Activated CD8-positive, alpha-beta T cell treated with anti-CD3 and anti-CD28 coated beads for 36 hours (primary cell): ENCODE results near the gene POLD4. TPM values are rescaled to one million over a fixed set of nuclear protein-coding genes. Genes with fewer than 3 reads are reported as not detected.
"Not testable (repeated sequence)": the region's sequence is repeated elsewhere in the genome, so short reads cannot be mapped to it uniquely, and the experiment has no call there.

ENCODE experiments used
- ATAC-seq: fragments of 200-7000 bp; cut with Tn5 transposase; one replicate; pipeline ENCODE4 v1.10.0; 2021; ENCODE audit warnings: mild to moderate bottlenecking, moderate library complexity
- CTCF ChIA-PET: fragments of 350-600 bp; sonication (Branson Sonifier 250); formaldehyde crosslinking; loops from one replicate; lab custom pipeline; 2021; ENCODE audit warnings: antibody characterized with exemption; lab: Charles Lee
- POLR2A ChIA-PET: fragments of 350-600 bp; sonication (Branson Sonifier 250); formaldehyde crosslinking; loops from one replicate; lab custom pipeline; 2021; ENCODE audit warnings: antibody characterized with exemption; lab: Charles Lee
- DNase-seq: peaks from one replicate; pipeline ENCODE4 v3.0.0-alpha.2; 2020
- H3K27ac Mint-ChIP-seq: one replicate; pipeline ENCODE4 v1.8.0; 2021; ENCODE audit warnings: mild to moderate bottlenecking, mixed read lengths
- H3K27me3 Mint-ChIP-seq: one replicate; pipeline ENCODE4 v1.8.0; 2021; ENCODE audit warnings: mixed read lengths
- H3K36me3 Mint-ChIP-seq: one replicate; pipeline ENCODE4 v1.8.0; 2021; ENCODE audit warnings: low read depth, mixed read lengths
- H3K4me1 Mint-ChIP-seq: one replicate; pipeline ENCODE4 v1.8.0; 2021; ENCODE audit warnings: low read depth, mixed read lengths
- H3K4me3 Mint-ChIP-seq: one replicate; pipeline ENCODE4 v1.8.0; 2021; ENCODE audit warnings: mild to moderate bottlenecking, moderate library complexity, mixed read lengths
- H3K9me3 Mint-ChIP-seq: one replicate; pipeline ENCODE4 v1.8.0; 2021; ENCODE audit warnings: mixed read lengths
- intact Hi-C: fragments of 100-400 bp; cut with micrococcal nuclease; formaldehyde crosslinking; loops from one replicate; pipeline ENCODE4 v1.10.0; 2022
- total RNA-seq, 2 experiments: library from RNA; stranded (reverse); gene quantifications; one replicate each; pipeline ENCODE4 v1.2.3, GENCODE V29; 2021
- TF ChIP-seq, protein P1 (sequence below): fragments of 200-600 bp; IDR thresholded peaks from one replicate; pipeline ENCODE4 v1.8.0; 2022; ENCODE audit warnings: antibody characterized with exemption, mild to moderate bottlenecking

The POLD4 gene
- total RNA-seq = 10 to 100 TPM; 34.1 to 36.1 TPM

DNA sequence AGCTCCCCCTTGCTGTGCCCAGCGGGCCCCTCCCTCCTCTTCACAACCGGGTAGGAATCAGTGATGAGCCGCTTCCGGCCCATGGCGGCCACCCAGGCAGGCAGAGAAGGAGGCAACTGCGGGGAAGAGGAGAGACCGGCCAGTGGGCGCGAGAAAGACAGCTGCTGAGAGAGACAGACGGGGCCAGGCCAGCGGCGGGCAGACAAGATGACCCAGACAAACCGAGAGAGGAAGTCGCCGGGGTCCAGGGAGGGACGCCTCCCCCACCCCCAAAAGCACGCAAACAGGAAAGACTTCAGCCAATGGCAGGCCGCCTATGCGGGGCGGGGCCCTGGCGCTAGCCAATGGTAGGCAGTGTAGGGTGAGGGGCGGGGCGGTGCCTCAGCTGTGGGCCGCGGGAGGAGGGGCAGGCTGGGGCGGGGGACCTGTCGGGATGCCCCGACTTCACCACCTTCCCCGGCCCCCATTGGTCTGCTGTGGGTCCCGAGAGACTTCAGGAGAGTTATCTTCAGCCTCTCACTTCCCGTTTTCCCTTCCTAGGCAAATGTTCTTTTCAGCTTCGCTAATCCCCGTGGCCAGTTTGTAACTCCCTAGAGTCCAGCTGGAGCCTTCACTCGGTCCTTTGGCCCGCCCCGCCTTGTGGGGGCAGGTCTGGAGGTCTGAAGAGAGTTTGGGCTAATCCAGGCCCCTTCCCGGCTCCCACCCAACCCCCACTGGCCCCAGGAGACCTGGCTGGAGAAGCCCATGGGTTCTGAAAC, at the start of gene POLD4:
POLD4 (minus strand) TSS at position 230 of the 758 bp plus-strand sequence; CDS start at position 83, 147 bp downstream.
- ChIA-PET CTCF (interaction anchor here (1.1 to 12.1 kb wide), 17 partner anchors 7 to 295 kb away, joined by 3 to 883 read pairs (median 3); partner anchors contain the start of genes CLCF1, GRK2, GSTP1 and KDM2A), POLR2A (interaction anchor here (0.6 to 3.5 kb wide), 15 partner anchors 8 to 131 kb away, joined by 3 to 22 read pairs (median 4); partner anchors contain the start of gene RAD9A)
- Mint-ChIP-seq H3K4me1 (peaks cover 38% of the 10 kb centered on the region), H3K27ac (peak within 1 kb of the TSS; percentile 98), H3K27me3 (peaks cover 3% of the 10 kb centered on the region), H3K9me3 (no peaks in the 10 kb centered on the region), H3K36me3 (peaks cover 1% of the 10 kb centered on the region), H3K4me3 (peak within 1 kb of the TSS; percentile 83)
- ATAC-seq (peak; percentile 90), DNase-seq (peak; percentile 98)
- TF ChIP-seq, protein P1, sequence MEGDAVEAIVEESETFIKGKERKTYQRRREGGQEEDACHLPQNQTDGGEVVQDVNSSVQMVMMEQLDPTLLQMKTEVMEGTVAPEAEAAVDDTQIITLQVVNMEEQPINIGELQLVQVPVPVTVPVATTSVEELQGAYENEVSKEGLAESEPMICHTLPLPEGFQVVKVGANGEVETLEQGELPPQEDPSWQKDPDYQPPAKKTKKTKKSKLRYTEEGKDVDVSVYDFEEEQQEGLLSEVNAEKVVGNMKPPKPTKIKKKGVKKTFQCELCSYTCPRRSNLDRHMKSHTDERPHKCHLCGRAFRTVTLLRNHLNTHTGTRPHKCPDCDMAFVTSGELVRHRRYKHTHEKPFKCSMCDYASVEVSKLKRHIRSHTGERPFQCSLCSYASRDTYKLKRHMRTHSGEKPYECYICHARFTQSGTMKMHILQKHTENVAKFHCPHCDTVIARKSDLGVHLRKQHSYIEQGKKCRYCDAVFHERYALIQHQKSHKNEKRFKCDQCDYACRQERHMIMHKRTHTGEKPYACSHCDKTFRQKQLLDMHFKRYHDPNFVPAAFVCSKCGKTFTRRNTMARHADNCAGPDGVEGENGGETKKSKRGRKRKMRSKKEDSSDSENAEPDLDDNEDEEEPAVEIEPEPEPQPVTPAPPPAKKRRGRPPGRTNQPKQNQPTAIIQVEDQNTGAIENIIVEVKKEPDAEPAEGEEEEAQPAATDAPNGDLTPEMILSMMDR = no peak
- intact Hi-C loops = no loop called here

DNA sequence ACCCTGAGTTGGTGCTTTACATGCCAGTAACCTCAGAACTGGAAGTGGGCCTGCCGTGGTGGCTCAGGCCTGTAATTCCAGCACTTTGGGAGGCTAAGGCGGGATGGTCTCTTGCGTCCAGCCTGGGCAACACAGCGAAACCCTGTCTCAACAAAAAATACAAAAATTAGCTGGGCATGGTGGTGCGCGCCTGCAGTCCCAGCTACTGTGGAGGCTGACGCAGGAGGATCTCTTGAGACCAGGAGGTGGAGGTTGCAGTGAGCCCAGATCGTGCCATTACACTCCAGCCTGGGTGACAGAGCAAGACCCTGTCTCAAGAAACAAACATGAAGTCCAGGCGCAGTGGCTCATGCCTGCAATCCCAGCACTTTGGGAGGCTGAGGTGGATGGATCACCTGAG, 49.7 kb upstream of the POLD4 start:
- H3K4me1 Mint-ChIP-seq = peaks cover 38% of the 10 kb centered on the region
- H3K9me3 Mint-ChIP-seq, ATAC-seq, H3K27me3 Mint-ChIP-seq: not testable (repeated sequence)
- DNase-seq = peak; percentile 19
- intact Hi-C loops = loop anchor here (10.0 kb wide), 1 partner anchor 82 kb away; the partner anchor contains the start of gene AIP
- POLR2A ChIA-PET = interaction anchor here (0.6 to 6.6 kb wide), 10 partner anchors 9 to 128 kb away, joined by 3 to 130 read pairs (median 11); partner anchors contain the start of genes PTPRCAP and RAD9A
- H3K36me3 Mint-ChIP-seq = peaks cover 59% of the 10 kb centered on the region
- H3K4me3 Mint-ChIP-seq = peak overlapping the region; percentile 87
- peak overlapping the region; percentile 86 for H3K27ac Mint-ChIP-seq
- CTCF ChIA-PET = interaction anchor here (0.9 to 3.5 kb wide), 6 partner anchors 10 to 82 kb away, joined by 3 to 21 read pairs (median 6); partner anchors contain the start of gene TMEM134

DNA sequence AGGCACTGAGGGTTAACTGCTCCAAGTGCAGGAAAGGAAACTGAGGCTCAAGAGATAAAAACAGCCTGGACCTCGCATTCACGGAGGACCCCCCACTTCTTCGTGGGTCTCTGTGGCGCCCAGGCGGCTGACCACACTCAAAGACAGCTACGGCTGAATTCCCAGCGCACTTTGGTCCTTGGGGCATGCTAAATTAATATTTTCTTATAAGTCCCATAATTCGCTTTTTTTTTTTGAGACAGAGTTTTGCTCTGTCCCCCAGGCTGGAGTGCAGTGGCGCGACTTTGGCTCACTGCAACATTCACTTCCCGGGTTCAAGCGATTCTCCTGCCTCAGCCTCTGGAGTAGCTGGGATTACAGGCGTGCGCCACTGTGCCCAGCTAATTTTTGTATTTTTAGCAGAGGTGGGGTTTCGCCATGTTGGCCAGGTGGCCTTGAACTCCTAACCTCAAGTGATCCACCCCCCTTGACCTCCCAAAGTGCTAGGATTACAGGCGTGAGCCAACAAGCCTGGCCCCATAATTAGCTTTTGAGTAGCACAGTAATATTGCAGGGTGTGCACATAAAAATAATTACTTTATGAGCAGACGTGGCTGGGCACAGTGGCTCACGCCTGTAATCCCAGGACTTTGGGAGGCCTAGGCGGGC, 49.0 kb upstream of the POLD4 start:
- Mint-ChIP-seq H3K4me3 (peak overlapping the region; percentile 87), H3K36me3 (peaks cover 58% of the 10 kb centered on the region), H3K4me1 (peaks cover 39% of the 10 kb centered on the region), H3K27ac (peak overlapping the region; percentile 86)
- POLR2A ChIA-PET = interaction anchor here (0.6 to 6.6 kb wide), 17 partner anchors 10 to 162 kb away, joined by 3 to 130 read pairs (median 6); partner anchors contain the start of genes PITPNM1, PTPRCAP, RAD9A and RPS6KB2
- H3K27me3 Mint-ChIP-seq, H3K9me3 Mint-ChIP-seq, ATAC-seq, DNase-seq: not testable (repeated sequence)
- intact Hi-C loops = loop anchor here (10.0 kb wide), 1 partner anchor 82 kb away; the partner anchor contains the start of gene AIP
- CTCF ChIA-PET = interaction anchor here (0.7 to 3.5 kb wide), 18 partner anchors 10 to 181 kb away, joined by 3 to 21 read pairs (median 6); partner anchors contain the start of genes GSTP1, PITPNM1, POLD4 and PTPRCAP

DNA sequence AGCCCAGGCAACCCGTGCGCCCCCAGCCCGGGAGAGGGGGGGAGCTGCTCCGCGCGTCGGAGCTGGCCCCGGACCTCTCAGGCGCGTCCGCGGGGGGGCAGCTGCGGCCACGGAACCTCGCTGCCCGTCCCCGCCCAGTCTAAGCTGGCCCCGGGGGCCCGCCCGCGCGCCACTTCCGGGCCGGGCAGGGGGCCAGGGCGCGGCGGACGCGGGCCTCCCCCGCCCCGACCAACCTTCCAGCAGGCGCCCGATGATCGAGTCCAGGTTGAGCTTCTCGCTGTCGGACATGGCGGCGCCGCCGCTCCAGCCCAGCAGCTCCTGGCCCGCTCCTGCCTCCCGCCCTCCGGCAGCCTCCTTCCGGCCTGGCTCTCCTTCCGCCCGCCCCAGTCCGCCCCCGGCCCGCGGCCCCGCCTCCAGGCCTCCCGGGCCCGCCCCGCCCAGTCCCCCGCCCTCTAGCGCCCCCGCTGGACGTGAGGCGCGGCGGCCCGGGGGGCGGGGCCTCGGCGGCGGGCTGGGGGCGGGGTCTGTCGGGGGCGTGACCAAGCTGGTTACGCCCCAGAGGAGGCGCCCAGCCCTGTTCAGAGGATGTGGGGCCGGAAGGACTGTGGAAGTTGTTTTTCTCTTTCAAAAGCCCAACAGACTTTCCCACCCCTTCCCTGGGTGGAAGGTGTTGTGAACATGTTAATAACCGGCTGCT, 48.3 kb upstream of the POLD4 start, which contains the start of gene PPP1CA:
PPP1CA (minus strand) TSS at position 364 of the 697 bp plus-strand sequence; CDS start at position 288, 76 bp downstream.
- peak; percentile 73 for ATAC-seq
- TF ChIP-seq, protein P1 = peak; percentile 46
- DNase-seq = peak; percentile 91
- H3K4me1 Mint-ChIP-seq = peaks cover 40% of the 10 kb centered on the region
- H3K9me3 Mint-ChIP-seq = no peaks in the 10 kb centered on the region
- H3K4me3 Mint-ChIP-seq = peak within 1 kb of the TSS; percentile 87
- H3K36me3 Mint-ChIP-seq = peaks cover 56% of the 10 kb centered on the region
- H3K27ac Mint-ChIP-seq = peak within 1 kb of the TSS; percentile 86
- intact Hi-C loops = loop anchor here (10.0 kb wide), 1 partner anchor 83 kb away; the partner anchor contains the start of gene AIP
- POLR2A ChIA-PET = interaction anchor here (0.6 to 6.6 kb wide), 20 partner anchors 10 to 178 kb away, joined by 3 to 130 read pairs (median 4); partner anchors contain the start of genes AIP, PITPNM1, PTPRCAP and RAD9A
- H3K27me3 Mint-ChIP-seq = no peaks in the 10 kb centered on the region
- CTCF ChIA-PET = interaction anchor here (0.7 to 3.5 kb wide), 21 partner anchors 10 to 182 kb away, joined by 3 to 21 read pairs (median 6); partner anchors contain the start of genes GSTP1, PITPNM1, POLD4 and PTPRCAP

DNA sequence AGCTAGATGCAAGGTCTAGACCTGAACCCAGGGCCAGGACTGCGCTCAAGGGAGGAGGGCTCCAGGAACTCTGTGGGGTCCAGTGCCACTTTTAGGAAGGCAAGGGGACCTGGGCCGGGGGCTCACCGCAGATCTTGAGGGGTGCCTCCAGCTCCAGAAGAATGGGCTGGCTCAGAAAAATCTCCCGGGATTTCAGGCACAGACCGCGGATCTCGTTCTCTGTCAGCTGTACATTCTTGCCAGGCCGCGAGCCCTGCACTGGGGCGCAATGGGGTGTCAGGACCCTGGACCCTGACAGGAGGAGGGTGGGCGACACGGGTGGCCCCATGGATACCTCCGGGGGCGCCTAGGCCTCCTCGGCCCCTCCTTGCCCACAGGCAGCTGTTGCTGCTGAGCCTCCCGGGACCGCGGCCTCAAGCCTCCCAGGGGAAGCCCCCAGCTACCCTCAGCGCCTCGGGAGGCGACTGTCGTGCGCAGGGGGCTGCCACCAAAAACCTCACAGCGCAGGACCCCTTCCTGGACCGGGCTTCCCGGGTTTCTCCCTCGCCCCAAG, 47.7 kb upstream of the POLD4 start:
- CTCF ChIA-PET = interaction anchor here (0.7 to 3.5 kb wide), 20 partner anchors 9 to 246 kb away, joined by 3 to 21 read pairs (median 6); partner anchors contain the start of genes PITPNM1, POLD4, PTPRCAP and RAD9A
- DNase-seq (peak; percentile 45), ATAC-seq (peak; percentile 1)
- POLR2A ChIA-PET = interaction anchor here (0.7 to 7.9 kb wide), 20 partner anchors 7 to 179 kb away, joined by 3 to 130 read pairs (median 5); partner anchors contain the start of genes AIP, PITPNM1, PTPRCAP and RAD9A
- Mint-ChIP-seq H3K27ac (peak overlapping the region; percentile 84), H3K4me3 (peak overlapping the region; percentile 86), H3K4me1 (peaks cover 40% of the 10 kb centered on the region), H3K36me3 (peaks cover 50% of the 10 kb centered on the region), H3K27me3 (no peaks in the 10 kb centered on the region), H3K9me3 (no peaks in the 10 kb centered on the region)
- intact Hi-C loops = loop anchor here (10.0 kb wide), 1 partner anchor 84 kb away; the partner anchor contains the start of gene AIP
- TF ChIP-seq, protein P1 = no peak
